ENCODE measurements around the gene DNER. TPM values are rescaled to one million over a fixed set of nuclear protein-coding genes. Genes with fewer than 3 reads are reported as not detected.

Gene DNER
- total and polyA plus RNA-seq, 10 of the 15 experiments (the other 5 are each of a cell fraction or from before 2014, with no cell fraction given) = 0.04 to 0.08 (median 0.07) TPM; not detected in 7

DNA sequence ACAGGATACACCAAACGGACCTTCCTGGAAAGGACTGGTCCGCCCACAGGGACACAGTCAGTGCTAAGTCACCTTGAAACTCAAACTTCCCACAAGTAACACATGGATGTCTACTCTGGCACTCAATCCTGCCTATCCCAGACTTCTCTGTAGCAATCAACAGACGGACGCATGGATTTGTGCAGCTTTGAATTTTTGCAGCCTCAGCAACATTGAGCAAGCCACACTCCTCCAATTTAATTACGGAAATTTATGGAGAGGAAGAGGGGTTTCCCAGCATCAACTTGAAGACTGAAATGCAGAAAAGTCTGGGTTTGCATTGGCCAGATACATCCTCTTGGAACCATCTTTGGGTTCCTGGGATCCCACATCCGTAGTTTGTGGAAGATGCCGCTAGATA lies 26.2 kb downstream of the DNER start (continued):
- TF ChIP-seq, protein P1, sequence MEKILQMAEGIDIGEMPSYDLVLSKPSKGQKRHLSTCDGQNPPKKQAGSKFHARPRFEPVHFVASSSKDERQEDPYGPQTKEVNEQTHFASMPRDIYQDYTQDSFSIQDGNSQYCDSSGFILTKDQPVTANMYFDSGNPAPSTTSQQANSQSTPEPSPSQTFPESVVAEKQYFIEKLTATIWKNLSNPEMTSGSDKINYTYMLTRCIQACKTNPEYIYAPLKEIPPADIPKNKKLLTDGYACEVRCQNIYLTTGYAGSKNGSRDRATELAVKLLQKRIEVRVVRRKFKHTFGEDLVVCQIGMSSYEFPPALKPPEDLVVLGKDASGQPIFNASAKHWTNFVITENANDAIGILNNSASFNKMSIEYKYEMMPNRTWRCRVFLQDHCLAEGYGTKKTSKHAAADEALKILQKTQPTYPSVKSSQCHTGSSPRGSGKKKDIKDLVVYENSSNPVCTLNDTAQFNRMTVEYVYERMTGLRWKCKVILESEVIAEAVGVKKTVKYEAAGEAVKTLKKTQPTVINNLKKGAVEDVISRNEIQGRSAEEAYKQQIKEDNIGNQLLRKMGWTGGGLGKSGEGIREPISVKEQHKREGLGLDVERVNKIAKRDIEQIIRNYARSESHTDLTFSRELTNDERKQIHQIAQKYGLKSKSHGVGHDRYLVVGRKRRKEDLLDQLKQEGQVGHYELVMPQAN (conservative IDR thresholded peaks at IDR 0.05) = no peak
- TF ChIP-seq HSF1 (IDR thresholded peaks at IDR 0.05; ENCODE audit: low read depth, low read length) = no peak
- TF ChIP-seq PAX5 (IDR thresholded peaks at IDR 0.05; ENCODE audit: borderline replicate concordance, low read depth, low read length) = no peak

DNA sequence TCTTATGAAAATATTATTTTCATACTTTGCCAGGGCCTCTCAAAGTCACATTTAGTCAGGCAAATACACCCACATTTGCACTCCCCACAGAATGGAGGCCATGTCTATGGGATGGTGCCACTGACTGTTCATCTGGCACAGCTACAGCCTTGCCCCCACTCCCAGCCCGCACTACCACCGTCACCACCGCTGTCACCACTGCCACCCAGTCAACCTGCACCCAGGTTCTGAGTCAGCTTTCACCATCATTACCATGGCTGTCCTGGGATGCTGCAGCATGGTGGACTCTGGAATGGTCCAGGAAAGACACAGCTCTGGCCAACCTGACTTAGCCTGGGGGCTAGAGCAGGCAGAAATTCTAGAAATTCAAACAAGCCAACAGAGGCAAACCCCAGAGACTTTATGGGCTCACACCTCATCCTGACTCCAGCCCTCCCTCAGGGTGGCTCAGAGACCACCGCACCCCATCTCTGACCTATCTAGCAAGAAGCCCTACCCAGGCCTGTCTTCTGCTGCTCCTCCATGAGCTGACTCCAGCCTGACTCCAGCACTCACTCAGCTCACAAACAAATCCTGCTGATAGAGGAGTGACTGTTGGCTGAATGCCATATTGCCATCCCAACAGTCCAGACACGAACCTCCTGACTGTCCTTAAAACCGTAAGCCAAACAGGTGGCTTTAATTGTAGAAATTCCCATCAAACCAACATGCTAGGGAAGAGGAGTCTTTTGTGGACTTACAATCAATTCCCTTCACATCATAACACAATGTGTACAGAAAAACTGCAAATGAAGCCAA lies 28.0 kb downstream of the DNER start:
- no peak overlapping the region for H3K9ac ChIP-seq (ENCODE audit: control insufficient read depth, insufficient read depth, low read length)
- no peaks in the 10 kb centered on the region for H3K27me3 ChIP-seq (replicated peaks in 1 of 2; ENCODE audit: control insufficient read depth in 2 of 2, insufficient read depth in 2 of 2, low read length in 1 of 2)
- H2AFZ ChIP-seq (ENCODE audit: control insufficient read depth, low read depth, low read length) = no peak overlapping the region
- H3K9me3 ChIP-seq (replicated peaks; ENCODE audit: control insufficient read depth, insufficient read depth, low read length) = no peaks in the 10 kb centered on the region
- in situ Hi-C loops (cut with MboI) = no loop called here
- H4K20me1 ChIP-seq (ENCODE audit: control insufficient read depth, insufficient read depth) = no peaks in the 10 kb centered on the region
- H3K4me1 ChIP-seq (ENCODE audit: control insufficient read depth, insufficient read depth, low read length) = no peaks in the 10 kb centered on the region
- ATAC-seq (no peak), FAIRE-seq (no peak), DNase-seq (ENCODE audit: low read depth, low spot score) (no peak)
- ChIA-PET CTCF (no interaction called here), SMC1A (ENCODE audit: uncharacterized antibody, unreplicated experiment) (no interaction called here), POLR2A (no interaction called here), RAD21 (ENCODE audit: unreplicated experiment) (no interaction called here)
- H3K27ac ChIP-seq (ENCODE audit: control insufficient read depth, insufficient read depth) = no peak overlapping the region
- no peaks in the 10 kb centered on the region for H3K79me2 ChIP-seq (ENCODE audit: control insufficient read depth, insufficient read depth, low read length)
- H3K4me3 ChIP-seq = no peak overlapping the region
- no peak overlapping the region for H3K4me2 ChIP-seq (ENCODE audit: control insufficient read depth, insufficient read depth)
- 54% methylated on average over 6 of the region's 6 CpGs for WGBS (ENCODE audit: insufficient coverage, insufficient replicate concordance, low lambda C conversion rate, missing lambda C conversion rate)
- BruUV-seq (replicated peaks) = no TSS peak
- intact Hi-C loops (cut with micrococcal nuclease; ENCODE audit: unreplicated experiment) = no loop called here
- H3K36me3 ChIP-seq (ENCODE audit: control insufficient read depth in 2 of 2, insufficient read depth in 2 of 2, low read length in 1 of 2) = no peaks in the 10 kb centered on the region
- TF ChIP-seq RCOR1 (conservative IDR thresholded peaks at IDR 0.05; ENCODE audit: low read depth, low read length) = no peak
- no peak for TF ChIP-seq SMAD1 (IDR thresholded peaks at IDR 0.05; ENCODE audit: low read depth, partially characterized antibody)
- TF ChIP-seq SIN3A (IDR thresholded peaks at IDR 0.05; ENCODE audit: low read depth, low read length) = no peak
- TF ChIP-seq SPI1 (IDR thresholded peaks at IDR 0.05; ENCODE audit: borderline replicate concordance, insufficient read depth, low read depth, low read length) = no peak
- TF ChIP-seq IRF4 (IDR thresholded peaks at IDR 0.05; ENCODE audit: low read depth, low read length) = no peak
- TF ChIP-seq KAT2A (conservative IDR thresholded peaks at IDR 0.05; ENCODE audit: control insufficient read depth, low read depth, low read length) = no peak
- TF ChIP-seq, protein P2, sequence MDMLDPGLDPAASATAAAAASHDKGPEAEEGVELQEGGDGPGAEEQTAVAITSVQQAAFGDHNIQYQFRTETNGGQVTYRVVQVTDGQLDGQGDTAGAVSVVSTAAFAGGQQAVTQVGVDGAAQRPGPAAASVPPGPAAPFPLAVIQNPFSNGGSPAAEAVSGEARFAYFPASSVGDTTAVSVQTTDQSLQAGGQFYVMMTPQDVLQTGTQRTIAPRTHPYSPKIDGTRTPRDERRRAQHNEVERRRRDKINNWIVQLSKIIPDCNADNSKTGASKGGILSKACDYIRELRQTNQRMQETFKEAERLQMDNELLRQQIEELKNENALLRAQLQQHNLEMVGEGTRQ (IDR thresholded peaks at IDR 0.05; ENCODE audit: borderline replicate concordance, low read depth, low read length) = no peak
- TF ChIP-seq REST (IDR thresholded peaks at IDR 0.05; ENCODE audit: low read depth, low read length) = no peak
- TF ChIP-seq, protein P3, sequence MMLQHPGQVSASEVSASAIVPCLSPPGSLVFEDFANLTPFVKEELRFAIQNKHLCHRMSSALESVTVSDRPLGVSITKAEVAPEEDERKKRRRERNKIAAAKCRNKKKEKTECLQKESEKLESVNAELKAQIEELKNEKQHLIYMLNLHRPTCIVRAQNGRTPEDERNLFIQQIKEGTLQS (IDR thresholded peaks at IDR 0.05; ENCODE audit: borderline replicate concordance, extremely low read depth, low read depth, low read length) = no peak
- TF ChIP-seq BCL11A (IDR thresholded peaks at IDR 0.05; ENCODE audit: low read depth, low read length) = no peak
